ENCODE results near the gene COL13A1. TPM values are rescaled to one million over a fixed set of nuclear protein-coding genes. Genes with fewer than 3 reads are reported as not detected.
A peak's percentile ranks its signal among the peaks of the same experiment; 100 is the strongest.

COL13A1 gene
- total and polyA plus RNA-seq, 7 donors: 0.69 to 5.7 (median 2.9) TPM

GRCh38 chr10:69904533-69904932 lies 102.8 kb downstream of the COL13A1 start:
- H3K27ac ChIP-seq: no peak overlapping the region
- intact Hi-C loops (cut with DNase I): no loop called here
- 88 to 95% methylated on average over 5 of the region's 5 CpGs for WGBS, 2 donors
- peaks cover 0 to 7% (median 0%) of the 10 kb centered on the region in 4 donors for H3K4me1 ChIP-seq
- no peak for TF ChIP-seq POLR2AphosphoS5 (IDR thresholded peaks at IDR 0.05)
- TF ChIP-seq EP300 (IDR thresholded peaks at IDR 0.05): no peak
- TF ChIP-seq, protein P1, sequence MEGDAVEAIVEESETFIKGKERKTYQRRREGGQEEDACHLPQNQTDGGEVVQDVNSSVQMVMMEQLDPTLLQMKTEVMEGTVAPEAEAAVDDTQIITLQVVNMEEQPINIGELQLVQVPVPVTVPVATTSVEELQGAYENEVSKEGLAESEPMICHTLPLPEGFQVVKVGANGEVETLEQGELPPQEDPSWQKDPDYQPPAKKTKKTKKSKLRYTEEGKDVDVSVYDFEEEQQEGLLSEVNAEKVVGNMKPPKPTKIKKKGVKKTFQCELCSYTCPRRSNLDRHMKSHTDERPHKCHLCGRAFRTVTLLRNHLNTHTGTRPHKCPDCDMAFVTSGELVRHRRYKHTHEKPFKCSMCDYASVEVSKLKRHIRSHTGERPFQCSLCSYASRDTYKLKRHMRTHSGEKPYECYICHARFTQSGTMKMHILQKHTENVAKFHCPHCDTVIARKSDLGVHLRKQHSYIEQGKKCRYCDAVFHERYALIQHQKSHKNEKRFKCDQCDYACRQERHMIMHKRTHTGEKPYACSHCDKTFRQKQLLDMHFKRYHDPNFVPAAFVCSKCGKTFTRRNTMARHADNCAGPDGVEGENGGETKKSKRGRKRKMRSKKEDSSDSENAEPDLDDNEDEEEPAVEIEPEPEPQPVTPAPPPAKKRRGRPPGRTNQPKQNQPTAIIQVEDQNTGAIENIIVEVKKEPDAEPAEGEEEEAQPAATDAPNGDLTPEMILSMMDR (IDR thresholded peaks at IDR 0.05): no peak
- H3K27me3 ChIP-seq: no peaks in the 10 kb centered on the region
- H3K4me3 ChIP-seq: no peak overlapping the region
- DNase-seq: no peak
- H3K36me3 ChIP-seq: no peaks in the 10 kb centered on the region
- no peaks in the 10 kb centered on the region for H3K9me3 ChIP-seq

GRCh38 chr10:69906425-69906824 lies 104.7 kb downstream of the COL13A1 start:
- DNase-seq: no peak
- Histone ChIP-seq H3K4me3 (no peak overlapping the region), H3K4me1 (peaks cover 0 to 21% (median 6%) of the 10 kb centered on the region in 4 donors), H3K9me3 (no peaks in the 10 kb centered on the region), H3K27me3 (no peaks in the 10 kb centered on the region), H3K36me3 (no peaks in the 10 kb centered on the region), H3K27ac (no peak overlapping the region)
- intact Hi-C loops (cut with DNase I): no loop called here
- WGBS, 2 donors: 95 to 97% methylated on average over 4 of the region's 4 CpGs
- TF ChIP-seq, protein P1 (IDR thresholded peaks at IDR 0.05): no peak
- no peak for TF ChIP-seq POLR2A (IDR thresholded peaks at IDR 0.05)
- TF ChIP-seq POLR2AphosphoS5 (IDR thresholded peaks at IDR 0.05): no peak
- TF ChIP-seq EP300 (IDR thresholded peaks at IDR 0.05): no peak

- intact Hi-C loops (cut with DNase I): no loop called here
- Histone ChIP-seq H3K4me1 (peaks cover 0 to 25% (median 17%) of the 10 kb centered on the region in 4 donors), H3K9me3 (no peaks in the 10 kb centered on the region), H3K27me3 (no peaks in the 10 kb centered on the region), H3K36me3 (no peaks in the 10 kb centered on the region), H3K27ac (no peak overlapping the region), H3K4me3 (no peak overlapping the region)
- WGBS, 2 donors: 84 to 93% methylated on average over 4 of the region's 4 CpGs
- TF ChIP-seq POLR2A (IDR thresholded peaks at IDR 0.05) (no peak), EP300 (IDR thresholded peaks at IDR 0.05) (no peak), POLR2AphosphoS5 (IDR thresholded peaks at IDR 0.05) (no peak)
- TF ChIP-seq, protein P1 (IDR thresholded peaks at IDR 0.05): no peak
- DNase-seq: no peak
Observed at GRCh38 chr10:69907517-69907916, 105.8 kb downstream of the COL13A1 start.

- H3K36me3 ChIP-seq: no peaks in the 10 kb centered on the region
- no peak for DNase-seq
- intact Hi-C loops (cut with DNase I): no loop called here
- no peak overlapping the region for H3K4me3 ChIP-seq
- H3K27ac ChIP-seq: no peak overlapping the region
- no peaks in the 10 kb centered on the region for H3K9me3 ChIP-seq
- H3K4me1 ChIP-seq: peaks cover 0 to 31% (median 23%) of the 10 kb centered on the region in 4 donors
- TF ChIP-seq EP300 (IDR thresholded peaks at IDR 0.05): no peak
- no peak for TF ChIP-seq POLR2A (IDR thresholded peaks at IDR 0.05)
- TF ChIP-seq, protein P1 (IDR thresholded peaks at IDR 0.05): no peak
- TF ChIP-seq POLR2AphosphoS5 (IDR thresholded peaks at IDR 0.05): no peak
- WGBS, 2 donors: 22 to 59% methylated on average over 6 of the region's 6 CpGs
- H3K27me3 ChIP-seq: no peaks in the 10 kb centered on the region
Observed at GRCh38 chr10:69908124-69908523, 106.4 kb downstream of the COL13A1 start.

GRCh38 chr10:69910561-69910960 lies 108.9 kb downstream of the COL13A1 start:
- H3K9me3 ChIP-seq: no peaks in the 10 kb centered on the region
- TF ChIP-seq EP300 (IDR thresholded peaks at IDR 0.05) (no peak), POLR2A (IDR thresholded peaks at IDR 0.05) (no peak), POLR2AphosphoS5 (IDR thresholded peaks at IDR 0.05) (no peak)
- TF ChIP-seq, protein P1 (IDR thresholded peaks at IDR 0.05): no peak
- DNase-seq: no peak
- H3K27ac ChIP-seq: peak overlapping the region in 3 of 4 donors; percentile 58 to 76 (median 64)
- no peak overlapping the region for H3K4me3 ChIP-seq
- H3K27me3 ChIP-seq: peaks cover 0 to 5% (median 0%) of the 10 kb centered on the region in 3 donors
- intact Hi-C loops (cut with DNase I): loop anchor here (5.0 kb wide), 4 partner anchors 53 to 283 kb away; partner anchors contain the start of gene COL13A1
- WGBS, 2 donors: 31 to 72% methylated on average over 5 of the region's 5 CpGs
- H3K36me3 ChIP-seq: no peaks in the 10 kb centered on the region
- peaks cover 0 to 35% (median 31%) of the 10 kb centered on the region in 4 donors for H3K4me1 ChIP-seq
